GM12892 (cell line): ENCODE data around the gene RNF4.
"Not testable (repeated sequence)": the region's sequence is repeated elsewhere in the genome, so short reads cannot be mapped to it uniquely, and the experiment has no call there.

Experiments used
- POLR2A ChIP-seq: IDR thresholded peaks from 2 replicates; pipeline ENCODE4 v1.6.1; 2011; ENCODE audit warnings: low read depth, low read length, control low read depth
- TAF1 ChIP-seq: IDR thresholded peaks from 2 replicates; pipeline ENCODE4 v1.6.1; 2011; ENCODE audit warnings: low read depth, mild to moderate bottlenecking, control low read depth, low read length, borderline replicate concordance

GRCh38 chr4:2543580-2544191 lies 74.8 kb downstream of the RNF4 start:
- not testable (repeated sequence) for TF ChIP-seq TAF1, POLR2A
